GM12878 (cell line): ENCODE measurements around the gene PHLDA3.

ENCODE experiments used
- NRF1 ChIP-seq: conservative IDR thresholded peaks from 2 replicates; pipeline ENCODE4 v1.6.1; 2011; ENCODE audit warnings: mild to moderate bottlenecking, low read depth, low read length, improper control_type of control experiment
- REST ChIP-seq: IDR thresholded peaks from 2 replicates; pipeline ENCODE4 v1.6.1; 2012; ENCODE audit warnings: mild to moderate bottlenecking, low read depth, low read length
- TCF7 ChIP-seq: IDR thresholded peaks from 2 replicates; pipeline ENCODE4 v1.6.1; 2014; ENCODE audit warnings: antibody characterized with exemption, borderline replicate concordance

GRCh38 chr1:201511396-201511940 lies 42.5 kb upstream of the PHLDA3 start:
- TF ChIP-seq REST (no peak), TCF7 (no peak), NRF1 (no peak)
